Fibroblast of lung (primary cell): ENCODE results near the gene ZNF529. TPM values are rescaled to one million over a fixed set of nuclear protein-coding genes. Genes with fewer than 3 reads are reported as not detected.

Source experiments
- DNase-seq, 2 donors: peaks; one replicate each; pipeline versions ENCODE4 v3.0.0 to v3.0.0-alpha.2; 2010; ENCODE audit warnings: low read depth in 2 of 2
- H2AFZ ChIP-seq: 2 replicates; pipeline ENCODE4 v1.5.1; 2012; ENCODE audit warnings: low read length, control low read depth, inconsistent platforms
- H3K27ac ChIP-seq: 2 replicates; pipeline ENCODE4 v1.5.1; 2011; ENCODE audit warnings: low read length, control low read depth; ENCODE audit not compliant: insufficient read depth
- H3K27me3 ChIP-seq: 2 replicates; pipeline ENCODE4 v1.5.1; 2011; ENCODE audit warnings: mild to moderate bottlenecking, low read length; ENCODE audit not compliant: control insufficient read depth, insufficient read depth
- H3K36me3 ChIP-seq: 2 replicates; pipeline ENCODE4 v1.5.1; 2011; ENCODE audit warnings: low read length; ENCODE audit not compliant: control insufficient read depth, insufficient read depth
- H3K4me1 ChIP-seq: 2 replicates; pipeline ENCODE4 v1.5.1; 2011; ENCODE audit warnings: low read length; ENCODE audit not compliant: control insufficient read depth, insufficient read depth; ENCODE audit errors: extremely low read depth
- H3K4me2 ChIP-seq: 2 replicates; pipeline ENCODE4 v1.5.1; 2011; ENCODE audit warnings: low read length, control low read depth; ENCODE audit not compliant: insufficient read depth; ENCODE audit errors: extremely low read depth
- H3K4me3 ChIP-seq, 4 experiments: fragments of 200-600 bp in 1 of 4; sonication (generic) in 1 of 4; replicated peaks in 1 of 4; 2 replicates each; pipeline ENCODE4 v1.5.1; 2011 to 2016; ENCODE audit warnings: low read length in 4 of 4, low read depth in 3 of 4, mild to moderate bottlenecking in 3 of 4, control low read depth in 2 of 4, inconsistent platforms in 1 of 4, mixed read lengths in 1 of 4; ENCODE audit not compliant: insufficient read depth in 1 of 4; ENCODE audit errors: control extremely low read depth in 1 of 4
- H3K79me2 ChIP-seq: 2 replicates; pipeline ENCODE4 v1.5.1; 2012; ENCODE audit warnings: mild to moderate bottlenecking, low read length, inconsistent platforms; ENCODE audit not compliant: control insufficient read depth, insufficient read depth
- H3K9ac ChIP-seq: 2 replicates; pipeline ENCODE4 v1.5.1; 2011; ENCODE audit warnings: mild to moderate bottlenecking, low read length, control low read depth; ENCODE audit not compliant: insufficient read depth
- H3K9me3 ChIP-seq: 2 replicates; pipeline ENCODE4 v1.5.1; 2012; ENCODE audit warnings: low read depth, low read length; ENCODE audit not compliant: control insufficient read depth, insufficient read depth
- H4K20me1 ChIP-seq: 2 replicates; pipeline ENCODE4 v1.5.1; 2011; ENCODE audit warnings: low read length; ENCODE audit not compliant: control insufficient read depth, insufficient read depth; ENCODE audit errors: extremely low read depth
- CTCF ChIP-seq, 2 donors: IDR thresholded peaks in 1 of 2; conservative IDR thresholded peaks in 1 of 2; 1 replicate in 1 of 2; 2 replicates in 1 of 2; pipeline ENCODE4 v1.5.1; 2011 to 2012; ENCODE audit warnings: low read length in 2 of 2, control low read depth in 1 of 2, inconsistent platforms in 1 of 2, low read depth in 1 of 2, mild to moderate bottlenecking in 1 of 2
- EZH2 ChIP-seq: IDR thresholded peaks from 2 replicates; pipeline ENCODE4 v1.5.1; 2012; ENCODE audit warnings: low read length, control low read depth, mild to moderate bottlenecking; ENCODE audit errors: missing control alignments
- polyA plus RNA-seq, 2 donors: library from polyadenylated mRNA; depleted of rRNA in 1 of 2; stranded (reverse) in 1 of 2; unstranded in 1 of 2; fragments of >200 nt; gene quantifications; 2 replicates each; pipeline ENCODE4 v1.2.1, GENCODE V29; 2011 to 2012; ENCODE audit warnings: missing spikeins in 1 of 2
- total RNA-seq: library from RNA; depleted of rRNA; stranded (reverse); fragments of >200 nt; gene quantifications from 2 replicates; pipeline ENCODE4 v1.2.1, GENCODE V29; 2014

ZNF529 gene
- total and polyA plus RNA-seq, 2 donors (not counting 1 experiment from before 2014, with no cell fraction given): 7.7 to 10.2 TPM

- Histone ChIP-seq H3K9me3 (no peaks in the 10 kb centered on the region), H2AFZ (peak overlapping the region; percentile 94), H3K36me3 (no peaks in the 10 kb centered on the region), H3K9ac (peak overlapping the region; percentile 77), H3K4me3 (peak overlapping the region; percentile 90 to 99 (median 94)), H3K79me2 (peaks cover 18% of the 10 kb centered on the region), H3K4me2 (peak overlapping the region; percentile 98), H4K20me1 (no peaks in the 10 kb centered on the region), H3K27ac (peak overlapping the region; percentile 82), H3K4me1 (peaks cover 2% of the 10 kb centered on the region), H3K27me3 (no peaks in the 10 kb centered on the region)
- TF ChIP-seq CTCF (conservative IDR thresholded peaks at IDR 0.05 in 1 of 2, IDR thresholded peaks at IDR 0.05 in 1 of 2; ENCODE audit: low read depth in 1 of 2, low read length in 2 of 2): no peak
- TF ChIP-seq EZH2: no peak
- no peak for DNase-seq
These were observed 45.3 kb downstream of the ZNF529 start for GRCh38 chr19:36527873-36528193.

- Histone ChIP-seq H3K4me3 (peak overlapping the region; percentile 90 to 99 (median 94)), H4K20me1 (no peaks in the 10 kb centered on the region), H3K9ac (no peak overlapping the region), H3K79me2 (peaks cover 18% of the 10 kb centered on the region), H3K4me1 (peaks cover 2% of the 10 kb centered on the region), H2AFZ (no peak overlapping the region), H3K36me3 (no peaks in the 10 kb centered on the region), H3K27me3 (no peaks in the 10 kb centered on the region), H3K9me3 (no peaks in the 10 kb centered on the region), H3K4me2 (peak overlapping the region; percentile 75), H3K27ac (peak overlapping the region; percentile 82)
- no peak for TF ChIP-seq CTCF (conservative IDR thresholded peaks at IDR 0.05 in 1 of 2, IDR thresholded peaks at IDR 0.05 in 1 of 2; ENCODE audit: low read depth in 1 of 2, low read length in 2 of 2)
- TF ChIP-seq EZH2: no peak
- DNase-seq: peak in 1 of 2 donors; percentile 17
These were observed 45.8 kb downstream of the ZNF529 start for GRCh38 chr19:36527341-36527740.

GRCh38 chr19:36526581-36526980 is 46.5 kb downstream of the ZNF529 start:
- H3K9ac ChIP-seq: no peak overlapping the region
- peak overlapping the region in 2 of 4 experiments; percentile 90 to 96 for H3K4me3 ChIP-seq

More at GRCh38 chr19:36526581-36526980, 46.5 kb downstream of the ZNF529 start:
- no peak overlapping the region for H3K27ac ChIP-seq
- no peaks in the 10 kb centered on the region for H3K36me3 ChIP-seq
- peak overlapping the region; percentile 75 for H3K4me2 ChIP-seq
- H4K20me1 ChIP-seq: no peaks in the 10 kb centered on the region
- no peaks in the 10 kb centered on the region for H3K27me3 ChIP-seq
- H3K79me2 ChIP-seq: peaks cover 18% of the 10 kb centered on the region
- peaks cover 2% of the 10 kb centered on the region for H3K4me1 ChIP-seq
- H2AFZ ChIP-seq: no peak overlapping the region
- no peak for TF ChIP-seq CTCF (conservative IDR thresholded peaks at IDR 0.05 in 1 of 2, IDR thresholded peaks at IDR 0.05 in 1 of 2; ENCODE audit: low read depth in 1 of 2, low read length in 2 of 2)
- TF ChIP-seq EZH2: no peak
- peak in 1 of 2 donors; percentile 26 for DNase-seq
- no peaks in the 10 kb centered on the region for H3K9me3 ChIP-seq
